KMS-11 (cell line): ENCODE results near the gene KMT2A.
"Not testable (repeated sequence)": the region's sequence is repeated elsewhere in the genome, so short reads cannot be mapped to it uniquely, and the experiment has no call there.

Experiments
- H2AFZ ChIP-seq: fragments of 200-600 bp; sonication (generic); 2 replicates; pipeline ENCODE4 v1.6.1; 2016; ENCODE audit warnings: antibody characterized with exemption, mixed run types, low read depth
- H3K27ac ChIP-seq: fragments of 200-600 bp; sonication (generic); 2 replicates; pipeline ENCODE4 v1.6.1; 2016; ENCODE audit warnings: mild to moderate bottlenecking, mixed run types
- H3K27me3 ChIP-seq: fragments of 200-600 bp; sonication (generic); 2 replicates; pipeline ENCODE4 v1.6.1; 2017; ENCODE audit warnings: mild to moderate bottlenecking, low read depth, mixed run types, moderate library complexity; ENCODE audit not compliant: insufficient read depth
- H3K36me3 ChIP-seq: fragments of 200-600 bp; sonication (generic); 2 replicates; pipeline ENCODE4 v1.6.1; 2017; ENCODE audit warnings: mild to moderate bottlenecking, mixed run types; ENCODE audit not compliant: insufficient read depth
- H3K4me1 ChIP-seq: fragments of 200-600 bp; sonication (generic); 2 replicates; pipeline ENCODE4 v1.6.1; 2016; ENCODE audit warnings: mild to moderate bottlenecking, low read depth, mixed run types; ENCODE audit not compliant: poor library complexity, severe bottlenecking
- H3K4me2 ChIP-seq: fragments of 200-600 bp; sonication (generic); 2 replicates; pipeline ENCODE4 v1.7.0; 2016; ENCODE audit warnings: mild to moderate bottlenecking, mixed run types
- H3K4me3 ChIP-seq: fragments of 200-600 bp; sonication (generic); IDR thresholded peaks from 2 replicates; pipeline ENCODE4 v1.6.1; 2017; ENCODE audit warnings: low read depth, low read length, mixed read lengths; ENCODE audit not compliant: insufficient read depth
- H3K79me2 ChIP-seq: fragments of 200-600 bp; sonication (generic); 2 replicates; pipeline ENCODE4 v1.6.1; 2016; ENCODE audit warnings: low read depth, mixed run types; ENCODE audit not compliant: insufficient read depth
- H3K9ac ChIP-seq: fragments of 200-600 bp; sonication (generic); 2 replicates; pipeline ENCODE4 v1.6.1; 2016; ENCODE audit warnings: mild to moderate bottlenecking, mixed run types
- H4K20me1 ChIP-seq: fragments of 200-600 bp; sonication (generic); 2 replicates; pipeline ENCODE4 v1.6.1; 2016; ENCODE audit warnings: mild to moderate bottlenecking, mixed run types; ENCODE audit not compliant: insufficient read depth
- TF ChIP-seq, protein P1 (sequence below): fragments of 200-600 bp; sonication (generic); conservative IDR thresholded peaks from 2 replicates; pipeline ENCODE4 v1.6.1; 2017; ENCODE audit warnings: low read depth, mild to moderate bottlenecking, antibody characterized with exemption, low read length, moderate library complexity, mixed read lengths

The KMT2A gene

DNA sequence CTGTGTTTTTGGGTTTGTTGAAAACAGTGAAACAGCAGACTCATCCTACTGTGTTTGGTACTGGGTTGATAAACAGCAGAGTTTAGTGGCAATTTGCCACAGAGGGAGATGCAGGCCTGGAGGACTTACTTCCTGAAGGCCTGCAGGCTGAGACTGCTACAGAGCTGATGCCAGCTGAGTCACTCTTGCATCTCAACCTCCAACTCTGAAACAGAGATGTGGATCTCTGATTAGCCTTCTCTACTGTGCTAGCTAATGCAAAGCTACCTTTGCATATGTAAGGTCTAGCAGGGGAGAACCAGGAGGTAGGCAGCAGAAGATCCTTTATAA, 20.6 kb upstream of the KMT2A start:
- Histone ChIP-seq H3K27ac (no peak overlapping the region), H3K4me1 (peaks cover 9% of the 10 kb centered on the region)

DNA sequence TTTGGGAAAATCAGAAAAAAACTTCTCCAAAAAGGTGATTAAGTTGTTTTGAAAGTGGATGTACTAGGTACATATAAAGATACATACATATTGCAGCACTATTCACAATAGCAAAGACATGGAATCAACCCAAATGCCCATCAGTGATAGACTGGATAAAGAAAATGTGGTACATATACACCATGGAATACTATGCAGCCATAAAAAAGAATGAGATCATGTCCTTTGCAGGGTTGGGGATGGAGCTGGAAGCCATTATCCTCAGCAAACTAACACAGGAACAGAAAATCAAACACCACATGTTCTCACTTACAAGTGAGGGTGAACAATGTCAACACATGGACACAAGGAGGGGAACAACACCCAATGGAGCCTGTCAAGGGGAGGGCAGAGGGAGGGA, 19.4 kb upstream of the KMT2A start:
- H3K36me3 ChIP-seq, H3K27ac ChIP-seq, H3K4me2 ChIP-seq, H2AFZ ChIP-seq, H3K4me1 ChIP-seq, H3K27me3 ChIP-seq, H3K79me2 ChIP-seq, H4K20me1 ChIP-seq, H3K9ac ChIP-seq, H3K4me3 ChIP-seq: not testable (repeated sequence)

More for the DNA sequence above, 20.6 kb upstream of the KMT2A start:
- Histone ChIP-seq H3K36me3 (no peaks in the 10 kb centered on the region), H3K9ac (no peak overlapping the region), H3K4me3 (no peak overlapping the region), H3K4me2 (no peak overlapping the region), H2AFZ (no peak overlapping the region), H3K79me2 (no peaks in the 10 kb centered on the region), H4K20me1 (no peaks in the 10 kb centered on the region), H3K27me3 (no peaks in the 10 kb centered on the region)
- TF ChIP-seq, protein P1, sequence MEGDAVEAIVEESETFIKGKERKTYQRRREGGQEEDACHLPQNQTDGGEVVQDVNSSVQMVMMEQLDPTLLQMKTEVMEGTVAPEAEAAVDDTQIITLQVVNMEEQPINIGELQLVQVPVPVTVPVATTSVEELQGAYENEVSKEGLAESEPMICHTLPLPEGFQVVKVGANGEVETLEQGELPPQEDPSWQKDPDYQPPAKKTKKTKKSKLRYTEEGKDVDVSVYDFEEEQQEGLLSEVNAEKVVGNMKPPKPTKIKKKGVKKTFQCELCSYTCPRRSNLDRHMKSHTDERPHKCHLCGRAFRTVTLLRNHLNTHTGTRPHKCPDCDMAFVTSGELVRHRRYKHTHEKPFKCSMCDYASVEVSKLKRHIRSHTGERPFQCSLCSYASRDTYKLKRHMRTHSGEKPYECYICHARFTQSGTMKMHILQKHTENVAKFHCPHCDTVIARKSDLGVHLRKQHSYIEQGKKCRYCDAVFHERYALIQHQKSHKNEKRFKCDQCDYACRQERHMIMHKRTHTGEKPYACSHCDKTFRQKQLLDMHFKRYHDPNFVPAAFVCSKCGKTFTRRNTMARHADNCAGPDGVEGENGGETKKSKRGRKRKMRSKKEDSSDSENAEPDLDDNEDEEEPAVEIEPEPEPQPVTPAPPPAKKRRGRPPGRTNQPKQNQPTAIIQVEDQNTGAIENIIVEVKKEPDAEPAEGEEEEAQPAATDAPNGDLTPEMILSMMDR, result no peak

DNA sequence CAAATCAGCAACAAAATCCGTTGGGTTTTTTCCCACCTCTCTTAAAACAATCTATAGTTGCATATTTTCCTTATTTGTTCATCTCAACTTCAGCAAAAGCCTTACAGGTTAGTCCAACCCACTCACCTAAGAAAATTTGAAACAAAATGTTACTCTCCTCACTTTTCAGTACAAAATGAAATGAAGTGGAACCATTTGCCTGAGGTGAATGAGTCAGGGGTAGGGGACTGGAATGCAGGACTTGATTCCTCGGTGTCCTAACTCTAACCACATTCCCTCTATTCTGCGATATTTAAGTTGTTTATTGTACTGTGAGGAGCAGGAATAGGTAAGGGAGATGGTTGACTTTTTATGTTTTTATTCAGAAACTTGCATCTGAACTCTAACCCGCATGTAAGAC, 18.5 kb upstream of the KMT2A start:
- Histone ChIP-seq H2AFZ (no peak overlapping the region), H3K4me3 (no peak overlapping the region), H3K4me1 (peaks cover 5% of the 10 kb centered on the region), H3K27me3 (no peaks in the 10 kb centered on the region), H3K27ac (no peak overlapping the region), H4K20me1 (no peaks in the 10 kb centered on the region), H3K79me2 (no peaks in the 10 kb centered on the region), H3K4me2 (no peak overlapping the region), H3K9ac (no peak overlapping the region), H3K36me3 (no peaks in the 10 kb centered on the region)
- TF ChIP-seq, protein P1, result no peak

DNA sequence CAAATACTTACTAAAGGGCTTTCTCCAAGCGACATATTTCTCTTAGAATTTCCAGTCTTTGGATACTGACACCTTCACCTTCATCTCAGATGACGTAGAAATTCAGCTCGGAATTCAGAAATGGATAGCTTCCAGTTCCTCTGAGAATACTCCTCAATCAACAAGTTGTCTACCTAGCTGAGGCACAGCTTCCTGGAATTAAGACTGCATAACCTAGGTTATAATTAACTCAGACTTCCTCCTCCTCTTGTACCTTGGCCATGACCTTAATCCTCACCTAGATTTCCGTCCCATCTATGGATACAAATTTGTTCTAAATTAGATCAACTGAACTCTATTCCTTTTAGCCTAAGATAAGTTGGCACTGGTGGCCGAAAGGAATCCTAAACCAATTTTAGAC, 17.5 kb upstream of the KMT2A start:
- TF ChIP-seq, protein P1, result no peak
- Histone ChIP-seq H2AFZ (no peak overlapping the region), H3K27ac (no peak overlapping the region), H3K36me3 (no peaks in the 10 kb centered on the region), H3K4me2 (no peak overlapping the region), H3K27me3 (no peaks in the 10 kb centered on the region), H4K20me1 (no peaks in the 10 kb centered on the region), H3K4me1 (peaks cover 5% of the 10 kb centered on the region), H3K79me2 (no peaks in the 10 kb centered on the region), H3K4me3 (no peak overlapping the region), H3K9ac (no peak overlapping the region)

DNA sequence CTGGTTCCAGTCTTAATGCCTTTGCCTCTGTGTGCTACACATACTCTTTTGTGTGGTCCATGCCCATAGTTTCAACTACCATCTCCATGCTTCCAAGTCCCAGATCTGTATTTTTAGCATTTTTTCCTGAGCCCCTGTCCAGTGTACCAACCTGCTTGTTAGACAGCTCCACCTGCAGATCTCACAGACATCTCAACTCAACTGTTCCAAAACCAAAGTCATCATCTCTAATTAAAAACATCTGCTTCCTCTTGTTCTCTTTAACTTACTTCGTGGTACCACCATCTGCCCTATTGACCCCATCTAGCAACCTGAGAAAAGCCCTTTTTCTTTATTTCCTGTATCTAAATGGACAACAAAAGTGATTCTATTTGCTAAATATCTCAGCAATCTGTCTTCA, 8.6 kb upstream of the KMT2A start:
- TF ChIP-seq, protein P1, result no peak

More for the DNA sequence above, 8.6 kb upstream of the KMT2A start:
- no peak overlapping the region for H2AFZ ChIP-seq
- H3K4me1 ChIP-seq, result no peaks in the 10 kb centered on the region
- H3K4me3 ChIP-seq, result no peak overlapping the region
- no peak overlapping the region for H3K4me2 ChIP-seq
- no peaks in the 10 kb centered on the region for H3K27me3 ChIP-seq
- no peaks in the 10 kb centered on the region for H4K20me1 ChIP-seq
- no peaks in the 10 kb centered on the region for H3K79me2 ChIP-seq
- no peak overlapping the region for H3K27ac ChIP-seq
- no peaks in the 10 kb centered on the region for H3K36me3 ChIP-seq
- no peak overlapping the region for H3K9ac ChIP-seq
